Activated CD4-positive, alpha-beta T cell treated with anti-CD3 and anti-CD28 coated beads, Interleukin-10, Interleukin-2, amounts not matched to agents 100 ng/mL and 50 ng/mL, durations not matched to agents 16 hours and 8 hours (primary cell): ENCODE data around the gene MAST2.
A peak's percentile ranks its signal among the peaks of the same experiment; 100 is the strongest.
"Not testable (repeated sequence)": the region's sequence is repeated elsewhere in the genome, so short reads cannot be mapped to it uniquely, and the experiment has no call there.

Experiments used
- DNase-seq: peaks from one replicate; pipeline ENCODE4 v3.0.0-alpha.2; 2020

Gene MAST2

GRCh38 chr1:45815667-45816458, 12.5 kb downstream of the MAST2 start:
- DNase-seq: no peak

GRCh38 chr1:45820173-45820572, 16.8 kb downstream of the MAST2 start:
- DNase-seq: no peak

- DNase-seq: no peak
These were observed 17.4 kb downstream of the MAST2 start for GRCh38 chr1:45820788-45821187.

GRCh38 chr1:45822644-45823043, 19.2 kb downstream of the MAST2 start:
- DNase-seq: no peak

GRCh38 chr1:45824607-45825006, 21.2 kb downstream of the MAST2 start:
- no peak for DNase-seq

GRCh38 chr1:45827256-45827655, 23.8 kb downstream of the MAST2 start:
- DNase-seq: no peak

GRCh38 chr1:45828841-45829240, 25.4 kb downstream of the MAST2 start:
- DNase-seq: no peak

GRCh38 chr1:45833361-45833760, 29.9 kb downstream of the MAST2 start:
- DNase-seq: no peak

GRCh38 chr1:45834689-45835088, 31.3 kb downstream of the MAST2 start:
- no peak for DNase-seq

- DNase-seq: no peak
These were observed 33.0 kb downstream of the MAST2 start for GRCh38 chr1:45836451-45836850.

GRCh38 chr1:45836861-45837260, 33.4 kb downstream of the MAST2 start:
- not testable (repeated sequence) for DNase-seq

GRCh38 chr1:45838322-45838721, 34.9 kb downstream of the MAST2 start:
- DNase-seq: not testable (repeated sequence)

GRCh38 chr1:45840704-45841103, 37.3 kb downstream of the MAST2 start:
- no peak for DNase-seq

GRCh38 chr1:45842786-45843185, 39.4 kb downstream of the MAST2 start:
- peak; percentile 47 for DNase-seq

GRCh38 chr1:45843474-45843905, 40.1 kb downstream of the MAST2 start:
- DNase-seq: no peak

GRCh38 chr1:45844000-45844399, 40.6 kb downstream of the MAST2 start:
- DNase-seq: not testable (repeated sequence)

- no peak for DNase-seq
These were observed 43.5 kb downstream of the MAST2 start for GRCh38 chr1:45846931-45847330.

GRCh38 chr1:45848097-45848496, 44.7 kb downstream of the MAST2 start:
- no peak for DNase-seq

GRCh38 chr1:45848714-45849113, 45.3 kb downstream of the MAST2 start:
- DNase-seq: no peak

- DNase-seq: no peak
These were observed 46.6 kb downstream of the MAST2 start for GRCh38 chr1:45850017-45850416.

- no peak for DNase-seq
These were observed 51.3 kb downstream of the MAST2 start for GRCh38 chr1:45854724-45855123.

GRCh38 chr1:45857101-45857700, 53.8 kb downstream of the MAST2 start:
- DNase-seq: no peak

GRCh38 chr1:45857755-45858492, 54.5 kb downstream of the MAST2 start:
- not testable (repeated sequence) for DNase-seq

- DNase-seq: no peak
These were observed 55.8 kb downstream of the MAST2 start for GRCh38 chr1:45859221-45859620.
